Activated CD4-positive, alpha-beta T cell treated with anti-CD3 and anti-CD28 coated beads, Interleukin-2, amount 50 U/mL, for 16 hours (primary cell): ENCODE measurements around the gene MAP3K5.
A peak's percentile ranks its signal among the peaks of the same experiment; 100 is the strongest.
"Not testable (repeated sequence)": the region's sequence is repeated elsewhere in the genome, so short reads cannot be mapped to it uniquely, and the experiment has no call there.

Source experiments
- DNase-seq: peaks from one replicate; pipeline ENCODE4 v3.0.0-alpha.2; 2020

Gene MAP3K5

DNA sequence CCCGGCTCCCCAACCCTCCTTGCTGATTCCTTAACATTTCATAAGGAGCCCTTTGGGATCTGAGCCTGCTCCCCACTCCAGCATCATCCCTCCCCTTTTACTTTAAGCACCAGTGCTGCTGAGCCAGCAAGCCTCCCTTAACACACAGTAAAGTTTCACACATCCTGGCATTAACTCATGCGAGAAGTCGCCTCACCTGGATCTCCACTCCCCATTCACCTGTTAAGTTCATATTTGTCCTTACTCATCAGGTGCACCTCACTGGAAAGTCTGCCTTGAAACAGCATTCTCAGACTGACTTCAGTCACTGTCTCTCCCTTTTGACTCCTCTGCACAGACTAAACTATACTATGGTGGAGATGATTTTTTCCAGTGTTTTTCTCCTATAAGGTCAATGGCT lies 194.2 kb downstream of the MAP3K5 start:
- DNase-seq: no peak

DNA sequence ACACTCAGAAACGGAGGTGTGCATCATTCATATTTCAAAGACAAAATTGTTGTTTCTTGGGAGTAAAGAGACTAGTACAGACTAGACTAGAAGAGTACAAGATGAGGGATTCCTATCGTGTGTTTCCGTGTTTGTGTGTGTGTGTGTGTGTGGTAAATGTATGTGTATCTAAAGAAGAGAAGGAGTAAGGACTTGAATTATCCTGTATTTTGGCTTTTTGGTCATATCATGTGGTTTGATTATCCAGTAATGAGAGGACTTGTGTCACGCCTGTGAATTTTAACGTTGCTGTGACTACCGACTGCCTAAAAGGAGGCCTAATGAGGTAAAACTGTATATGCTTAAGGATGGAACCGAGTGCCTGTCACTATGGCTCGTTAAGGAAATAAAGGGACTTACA lies 197.6 kb downstream of the MAP3K5 start:
- DNase-seq: no peak

DNA sequence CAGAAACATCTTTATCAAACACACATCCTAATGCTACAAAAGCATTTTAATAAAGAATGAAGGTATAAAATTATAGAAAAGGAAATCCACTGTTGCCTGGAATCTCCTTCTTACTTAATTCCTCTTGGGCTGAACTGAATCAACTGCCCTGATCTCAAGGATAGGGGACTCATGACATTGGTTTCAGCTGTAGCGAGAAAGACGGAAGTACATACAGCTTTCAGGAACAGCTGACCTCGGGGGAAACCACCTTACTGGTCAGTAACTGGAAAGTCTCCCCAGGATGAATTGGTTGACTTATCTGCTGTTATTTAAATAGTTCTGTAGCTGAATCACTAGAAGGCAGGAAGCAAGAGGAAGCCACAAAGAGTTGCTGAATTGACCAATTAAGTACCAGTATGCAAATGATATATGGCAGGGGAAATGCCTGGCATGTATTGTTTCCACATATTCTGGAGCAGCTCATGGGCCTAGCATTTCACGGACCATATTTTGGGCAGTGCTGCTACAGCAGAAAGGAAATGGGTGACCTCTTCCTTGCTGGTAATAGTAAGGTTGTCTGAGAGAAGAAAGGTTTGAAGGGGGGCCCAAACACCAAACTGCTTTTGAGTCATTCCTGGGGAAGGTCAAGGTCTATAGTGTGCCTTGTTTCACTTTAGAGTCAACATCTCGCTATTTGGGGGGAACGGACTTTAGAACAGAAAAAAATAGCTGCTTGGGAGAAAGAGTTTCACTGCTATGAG lies 198.4 kb downstream of the MAP3K5 start:
- peak; percentile 86 for DNase-seq

DNA sequence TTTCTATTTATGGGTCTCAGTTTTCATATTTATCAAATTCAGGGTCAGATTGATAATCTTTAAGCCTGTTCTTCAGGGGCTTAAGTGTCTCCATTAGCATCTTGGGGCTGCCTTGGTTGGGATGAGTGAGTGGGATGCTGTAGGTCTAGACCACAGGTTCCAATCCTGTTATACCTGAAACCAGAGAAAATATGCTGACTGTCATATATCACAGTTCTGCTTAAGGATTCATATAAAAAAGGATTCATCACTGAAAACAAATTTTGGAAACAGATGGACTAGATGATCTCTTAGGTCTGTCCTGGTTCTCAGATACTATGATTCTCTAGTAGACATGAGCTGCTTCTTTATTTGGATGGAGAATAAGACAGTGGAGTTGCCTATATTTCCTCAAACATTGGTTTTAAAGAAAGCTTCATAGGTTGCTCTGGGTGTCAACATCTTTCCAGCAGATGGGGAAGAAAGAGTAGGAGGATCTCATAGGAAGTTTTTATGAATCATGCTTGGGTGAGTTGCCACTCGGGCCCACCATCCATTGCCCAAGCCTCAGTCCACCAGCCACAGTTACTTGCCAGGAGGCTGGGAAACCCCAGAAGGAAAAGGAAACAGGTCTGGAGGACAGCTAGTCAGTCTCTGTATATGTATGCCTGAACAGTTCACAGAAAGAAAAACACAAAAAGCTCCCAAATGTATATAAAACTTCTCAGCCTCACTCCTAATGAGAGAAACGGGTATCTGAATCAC lies 199.2 kb downstream of the MAP3K5 start:
- DNase-seq: no peak

DNA sequence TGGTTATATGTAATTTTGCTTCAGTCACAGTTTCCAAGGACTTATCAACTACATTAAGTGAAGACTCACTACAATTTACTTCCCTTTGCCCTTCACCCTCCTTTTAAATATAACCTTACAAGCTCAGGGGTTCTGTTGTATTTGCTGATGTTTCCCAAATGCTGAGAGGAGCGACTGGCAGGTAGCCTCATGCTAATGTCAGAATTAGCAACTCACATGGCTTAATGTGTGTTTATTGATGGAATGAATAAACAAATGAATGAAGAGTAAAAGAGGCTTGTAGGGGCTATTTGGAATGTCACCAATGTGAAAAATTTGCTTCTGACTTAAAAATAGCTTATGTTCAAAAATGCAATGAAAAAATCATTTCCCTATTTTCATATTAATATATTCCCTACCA lies 200.7 kb downstream of the MAP3K5 start:
- DNase-seq: no peak

DNA sequence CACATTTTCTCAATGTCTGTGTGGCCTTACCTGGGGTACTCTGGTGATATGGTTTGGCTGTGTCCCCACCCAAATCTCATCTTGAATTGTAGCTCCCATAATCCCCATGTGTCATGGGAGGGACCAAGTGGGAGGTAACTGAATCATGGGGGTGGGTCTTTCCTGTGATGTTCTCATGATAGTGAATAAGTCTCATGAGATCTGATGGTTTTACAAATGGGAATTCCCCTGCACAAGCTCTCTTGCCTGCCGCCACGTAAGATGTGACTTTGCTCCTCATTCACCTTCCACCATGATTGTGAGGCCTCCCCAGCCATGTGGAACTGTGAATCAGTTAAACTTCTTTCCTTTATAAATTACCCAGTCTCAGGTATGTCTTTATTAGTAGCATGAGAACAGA lies 201.4 kb downstream of the MAP3K5 start:
- DNase-seq: not testable (repeated sequence)

DNA sequence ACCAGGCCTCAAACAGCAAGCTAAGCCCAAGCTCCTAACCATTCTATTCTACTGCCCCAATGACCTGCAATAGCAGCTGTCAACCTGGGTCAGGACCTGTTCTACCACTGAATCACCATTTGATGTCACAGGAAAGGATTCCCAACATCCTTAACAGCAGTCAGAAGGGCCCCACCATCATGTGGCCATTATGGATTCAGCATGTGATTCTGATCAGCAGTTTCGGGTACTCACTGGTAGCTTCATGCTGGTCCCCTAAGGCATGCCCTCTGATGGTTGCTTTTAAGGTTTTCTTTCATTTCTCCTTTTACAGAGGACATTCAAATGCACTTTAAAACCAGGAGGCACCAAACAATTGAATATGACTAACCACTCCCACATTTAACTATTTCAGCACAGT lies 204.8 kb downstream of the MAP3K5 start:
- DNase-seq: no peak

DNA sequence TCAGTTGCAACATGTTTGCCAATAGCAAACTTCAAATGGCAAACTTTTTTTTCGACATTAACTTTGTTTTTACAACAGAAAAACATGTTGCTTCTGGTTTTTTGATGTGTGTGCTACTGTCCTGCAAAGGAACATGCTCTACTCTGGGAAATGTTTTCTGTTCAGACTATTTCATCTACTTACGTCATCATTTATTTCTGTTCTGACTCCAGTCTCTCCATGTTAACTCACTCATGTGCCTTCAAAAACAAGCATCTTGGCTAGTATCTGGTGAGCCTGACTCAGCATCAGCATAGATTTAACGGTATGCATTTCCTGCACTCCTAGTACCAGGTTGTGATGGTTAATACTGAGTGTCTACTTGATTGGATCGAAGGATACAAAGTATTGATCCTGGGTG lies 206.0 kb downstream of the MAP3K5 start:
- DNase-seq: peak; percentile 14

DNA sequence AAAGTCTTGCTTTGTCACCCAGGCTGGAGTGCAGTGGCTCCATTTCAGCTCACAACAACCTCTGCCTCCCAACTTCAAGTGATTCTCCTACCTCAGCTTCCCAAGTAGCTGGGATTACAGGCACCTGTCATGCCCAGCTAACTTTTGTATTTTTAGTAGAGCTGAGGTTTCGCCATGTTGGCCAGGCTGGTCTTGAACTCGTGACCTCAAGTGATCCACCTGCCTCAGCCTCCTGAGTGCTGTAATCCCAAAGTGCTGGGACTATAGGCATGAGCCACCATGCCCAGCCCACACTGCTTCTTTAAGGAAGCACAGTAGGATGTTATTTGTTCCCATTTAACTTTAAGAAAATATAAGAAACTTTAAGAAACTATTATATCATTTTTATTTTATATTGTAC lies 206.8 kb downstream of the MAP3K5 start:
- DNase-seq: not testable (repeated sequence)

DNA sequence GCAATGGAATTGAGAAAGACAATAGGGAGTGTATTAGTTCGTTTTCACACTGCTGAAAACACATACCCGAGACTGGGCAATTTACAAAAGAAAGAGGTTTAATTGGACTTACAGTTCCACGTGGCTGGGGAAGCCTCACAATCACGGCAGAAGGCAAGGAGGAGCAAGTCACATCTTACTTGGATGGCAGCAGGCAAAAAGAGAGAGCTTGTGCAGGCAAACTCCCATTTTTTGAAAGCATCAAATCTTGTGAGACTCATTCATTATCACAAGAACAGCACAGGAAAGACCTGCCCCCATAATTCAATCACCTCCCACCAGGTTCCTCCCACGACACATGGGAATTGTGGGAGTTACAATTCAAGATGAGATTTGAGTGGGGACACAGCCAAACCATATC lies 208.0 kb downstream of the MAP3K5 start:
- DNase-seq: not testable (repeated sequence)

DNA sequence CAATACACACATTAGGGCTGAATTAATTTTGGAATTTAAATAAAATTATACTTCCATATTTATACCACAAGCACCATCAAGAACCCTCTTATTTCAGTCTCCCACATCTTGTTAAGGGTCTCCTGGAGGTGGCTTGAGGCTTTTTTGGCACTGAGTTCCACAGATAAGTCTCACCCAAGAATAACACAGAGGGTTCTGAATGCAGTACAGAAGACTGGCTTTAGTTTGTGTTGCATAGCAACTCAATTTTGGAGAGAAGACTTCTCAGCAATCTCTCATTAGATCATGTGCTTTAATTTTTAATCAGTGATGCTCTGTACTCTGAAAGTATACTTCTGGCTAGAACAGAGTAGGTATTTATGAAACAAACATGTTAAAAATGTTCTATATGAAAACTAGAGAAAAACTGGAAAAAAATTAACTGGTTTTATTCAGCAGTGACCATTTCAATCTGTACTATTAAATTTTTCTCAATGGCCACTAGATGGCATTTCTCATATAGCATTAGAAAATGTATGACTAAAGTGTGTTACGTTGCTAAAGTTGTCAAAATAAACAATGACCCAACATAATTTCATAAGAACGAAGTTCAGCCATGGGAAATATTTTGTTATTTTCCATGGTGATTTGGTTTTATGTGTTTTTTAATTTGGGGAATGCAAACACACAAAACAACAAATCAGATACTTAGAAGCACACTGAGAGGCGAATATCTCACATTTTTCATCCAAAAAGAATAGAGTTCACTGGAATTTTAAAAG lies 209.4 kb downstream of the MAP3K5 start:
- DNase-seq: peak; percentile 11

DNA sequence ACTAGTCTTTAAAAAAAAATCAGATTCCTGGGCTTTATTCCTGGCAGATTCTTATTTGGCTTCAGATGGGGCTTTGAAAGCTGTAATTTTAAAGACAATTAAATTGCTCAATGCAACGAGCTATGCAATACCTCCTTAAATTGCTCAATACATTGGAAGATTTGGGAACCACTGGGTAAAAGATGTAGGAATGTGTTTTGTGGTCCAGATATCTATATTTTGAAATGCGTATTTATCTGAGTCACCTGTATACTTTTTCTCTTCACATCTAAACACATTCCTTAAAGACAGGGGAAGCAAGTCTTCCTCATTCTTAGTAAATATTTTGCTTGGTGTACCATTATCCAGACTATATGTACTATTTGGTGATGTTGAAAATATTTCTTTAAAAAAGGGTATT lies 212.5 kb downstream of the MAP3K5 start:
- DNase-seq: no peak

DNA sequence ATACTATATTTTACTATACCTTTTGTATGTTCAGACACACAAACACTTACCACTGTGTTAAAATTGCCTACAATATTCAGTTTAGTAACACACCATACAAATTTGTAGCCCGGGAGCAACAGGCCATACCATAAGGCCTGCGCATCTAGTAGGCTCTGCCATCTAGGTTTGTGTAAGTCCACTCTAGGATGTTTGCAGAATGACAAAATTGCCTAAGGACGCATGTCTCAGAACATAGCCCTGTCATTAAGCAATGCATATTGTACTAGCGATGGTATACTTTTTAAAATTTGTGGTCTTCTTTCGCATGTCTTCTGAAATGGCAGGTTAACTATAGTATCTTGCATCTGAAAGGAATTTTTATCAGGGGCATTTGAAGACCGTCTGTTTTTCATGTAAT lies 215.5 kb downstream of the MAP3K5 start:
- DNase-seq: no peak

DNA sequence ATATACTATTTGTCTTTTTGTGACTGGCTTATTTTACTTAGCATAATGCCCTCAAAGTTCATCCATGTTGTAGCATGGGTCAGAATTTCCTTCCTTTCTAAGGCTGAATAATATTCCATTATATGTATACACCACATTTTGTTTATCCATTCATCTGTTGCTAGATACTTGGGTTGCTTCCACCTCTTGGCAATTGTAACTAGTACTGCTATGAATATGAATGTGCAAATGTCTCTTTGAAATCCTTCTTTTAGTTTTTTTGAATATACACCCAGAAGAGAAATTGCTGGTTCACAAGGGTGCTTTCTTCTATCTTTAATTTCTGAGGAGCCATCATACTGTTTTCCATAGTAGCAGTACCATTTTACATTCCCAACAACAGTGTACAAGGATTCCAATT lies 220.8 kb downstream of the MAP3K5 start:
- DNase-seq: no peak

DNA sequence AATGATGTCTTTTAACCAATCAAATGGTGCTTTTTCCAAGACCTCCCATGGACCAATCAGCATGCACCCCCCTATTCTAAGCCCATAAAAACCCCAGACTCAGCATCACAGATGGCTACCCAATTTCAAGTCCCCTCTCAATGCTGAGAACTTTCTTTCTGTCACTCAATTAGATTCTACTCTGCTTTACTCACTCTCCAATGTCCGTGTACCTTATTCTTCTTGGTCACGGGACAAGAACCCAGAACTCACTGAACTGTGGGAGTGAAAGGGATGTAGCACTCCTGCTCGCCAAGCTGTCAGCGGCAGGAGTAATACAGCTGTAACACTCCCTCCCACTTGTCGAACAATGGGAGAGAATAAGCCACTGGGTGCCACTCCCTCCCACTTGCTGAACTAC lies 221.2 kb downstream of the MAP3K5 start:
- DNase-seq: no peak

DNA sequence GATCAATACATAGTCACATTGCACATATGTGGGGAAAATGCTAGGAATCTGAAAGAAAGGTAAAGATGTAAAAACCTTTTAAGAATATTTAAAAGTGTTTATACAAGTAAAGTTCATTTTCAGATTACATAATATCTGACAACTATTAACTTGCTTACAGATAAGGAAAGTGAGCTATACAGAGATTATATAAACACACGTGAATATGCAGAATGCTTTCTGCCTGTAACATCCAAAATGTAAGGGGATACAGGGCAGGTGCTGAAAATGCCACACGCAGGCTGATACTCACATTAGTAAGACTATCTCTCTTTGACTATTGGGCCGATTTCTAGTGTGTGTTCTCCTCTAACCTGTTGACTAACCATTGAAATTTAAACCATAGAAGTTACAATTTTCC lies 224.1 kb downstream of the MAP3K5 start:
- DNase-seq: no peak

DNA sequence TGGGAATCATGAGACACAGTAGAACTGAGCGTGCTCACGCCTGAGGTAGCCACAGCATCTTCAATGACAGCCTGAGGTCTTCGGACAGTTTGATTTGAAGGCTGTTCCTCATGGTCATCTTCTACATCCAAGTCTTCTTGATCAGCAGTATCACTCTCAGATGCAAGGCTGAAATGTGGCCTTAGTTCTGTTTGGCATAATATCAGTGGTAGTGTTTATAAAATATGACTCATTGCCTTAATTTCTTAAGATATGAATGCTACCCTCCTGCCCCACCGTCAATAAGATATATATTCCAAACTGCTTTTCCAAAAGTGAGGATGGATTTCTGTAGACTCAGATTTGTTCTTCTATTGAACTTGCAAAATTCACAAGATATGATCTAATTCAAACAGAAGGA lies 224.6 kb downstream of the MAP3K5 start:
- no peak for DNase-seq

DNA sequence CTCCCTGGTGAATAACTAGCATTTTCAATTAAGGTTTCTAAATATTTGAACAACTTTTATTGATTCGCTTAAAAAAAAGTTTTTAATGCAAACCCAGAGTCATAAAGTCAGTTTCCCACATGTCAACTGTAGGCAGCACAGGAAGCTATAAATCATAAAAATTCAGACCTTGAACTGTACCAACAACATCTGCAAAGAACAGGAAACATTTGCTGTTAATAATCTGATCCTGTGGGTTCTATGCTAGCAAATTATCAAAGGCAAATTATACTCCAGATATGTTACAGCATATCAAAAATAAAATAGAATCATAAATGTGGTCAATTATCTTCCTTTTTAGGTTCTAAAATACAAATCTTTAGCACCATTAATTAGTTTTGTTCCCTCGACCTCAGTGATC lies 225.4 kb downstream of the MAP3K5 start:
- no peak for DNase-seq

DNA sequence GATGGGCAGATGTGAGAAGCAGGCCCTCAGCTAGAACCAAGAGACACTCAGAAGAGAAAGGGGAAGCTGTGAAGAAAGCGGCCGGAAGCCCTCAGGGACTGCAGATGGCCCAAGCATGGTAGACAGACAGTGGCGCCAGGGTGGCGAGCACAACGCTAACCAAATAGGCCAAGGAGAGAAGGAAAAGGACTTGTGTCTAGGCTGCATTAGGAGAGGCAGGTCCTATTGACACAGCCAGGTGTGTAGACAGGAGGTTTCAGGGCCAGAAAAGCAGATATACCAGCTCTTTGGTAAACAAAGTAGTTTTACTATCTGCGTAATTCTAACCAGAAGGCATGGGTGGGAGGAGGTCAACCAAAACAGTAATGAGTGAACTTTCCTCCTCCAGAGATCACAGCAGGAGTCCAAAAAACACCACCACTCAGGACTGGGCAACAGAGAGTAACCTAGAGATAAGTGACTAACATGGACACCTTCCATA lies 226.2 kb downstream of the MAP3K5 start:
- DNase-seq: no peak

DNA sequence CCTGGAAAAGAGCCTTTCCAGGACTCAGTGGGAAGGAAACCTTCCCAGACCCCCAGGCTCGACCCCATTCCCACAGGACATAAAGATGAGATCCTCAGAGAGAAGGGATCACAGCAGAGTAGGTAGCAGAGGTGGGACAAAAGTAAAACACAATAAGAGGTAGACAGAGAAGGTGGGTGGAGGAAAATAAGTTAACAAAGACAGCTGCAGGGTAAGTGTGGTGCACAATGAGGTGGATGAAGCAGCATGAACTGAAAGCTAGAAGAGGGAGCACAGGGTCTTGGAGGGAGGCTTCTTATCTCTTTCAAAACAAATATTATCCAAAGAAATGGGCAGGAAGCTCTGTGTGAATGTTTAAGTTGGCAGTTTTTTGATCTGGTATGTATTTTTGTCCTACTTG lies 228.1 kb downstream of the MAP3K5 start:
- DNase-seq: no peak

DNA sequence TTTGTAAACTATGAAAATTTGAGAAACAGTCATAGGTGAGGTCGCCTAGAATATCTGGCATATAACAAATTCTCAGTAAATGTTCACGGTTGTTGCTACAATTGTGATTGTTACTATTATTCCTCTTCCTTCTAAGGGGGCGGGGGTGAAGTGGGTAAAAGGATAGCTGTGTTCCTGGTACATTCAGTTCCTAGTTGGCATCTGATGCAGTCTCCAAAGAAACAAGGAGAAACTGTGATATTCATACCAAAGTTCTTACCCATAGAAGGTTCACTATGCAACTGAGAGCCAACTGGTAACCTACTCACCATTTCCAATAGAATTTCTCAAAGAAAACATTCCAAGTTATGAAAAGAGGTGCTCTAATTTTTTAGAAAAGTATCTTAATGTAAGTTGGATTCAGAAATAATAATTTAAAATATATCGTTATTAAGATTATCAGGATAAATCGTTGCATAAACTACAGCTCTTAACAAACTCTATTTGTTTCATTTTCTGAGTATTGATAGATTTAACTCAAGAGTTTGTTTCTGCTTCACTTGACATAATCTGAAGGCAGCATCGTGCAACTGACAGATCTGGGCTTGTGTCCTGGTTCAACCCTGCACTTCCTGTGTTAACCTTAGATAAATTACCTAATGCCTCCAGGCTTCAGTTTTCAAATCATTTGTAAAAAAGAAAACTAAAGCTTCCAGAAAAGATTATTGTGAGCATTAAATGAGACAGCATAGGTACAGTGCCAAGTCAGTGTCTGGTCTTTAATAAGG lies 228.7 kb downstream of the MAP3K5 start:
- no peak for DNase-seq

DNA sequence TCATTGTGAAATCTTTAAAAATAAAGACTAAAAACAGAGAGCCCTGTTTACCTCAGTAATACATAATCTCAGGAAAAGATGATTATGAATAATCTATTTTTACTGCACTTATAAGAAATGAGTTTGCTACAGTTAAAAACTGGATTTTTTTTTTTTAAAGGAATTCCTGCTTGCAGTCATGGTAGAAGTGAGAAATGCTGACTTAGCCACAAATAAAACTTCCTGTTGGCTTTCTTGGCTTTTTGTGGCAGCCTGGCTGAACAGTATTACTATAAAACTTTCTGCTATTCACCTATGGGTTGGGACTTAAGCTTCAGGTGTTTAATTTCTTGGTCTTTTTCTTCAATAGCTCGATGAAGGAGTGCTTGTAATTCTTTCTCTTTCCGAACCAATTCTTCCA lies 230.1 kb downstream of the MAP3K5 start:
- DNase-seq: no peak
